GM18858 (cell line): ENCODE measurements around the gene FMN1.
"Not testable (repeated sequence)": the region's sequence is repeated elsewhere in the genome, so short reads cannot be mapped to it uniquely, and the experiment has no call there.

ENCODE experiments used
- ATAC-seq: cut with Tn5 transposase; IDR thresholded peaks from one replicate; pipeline ENCODE4 v1.9.1; 2021; ENCODE audit not compliant: unreplicated experiment

The FMN1 gene

DNA sequence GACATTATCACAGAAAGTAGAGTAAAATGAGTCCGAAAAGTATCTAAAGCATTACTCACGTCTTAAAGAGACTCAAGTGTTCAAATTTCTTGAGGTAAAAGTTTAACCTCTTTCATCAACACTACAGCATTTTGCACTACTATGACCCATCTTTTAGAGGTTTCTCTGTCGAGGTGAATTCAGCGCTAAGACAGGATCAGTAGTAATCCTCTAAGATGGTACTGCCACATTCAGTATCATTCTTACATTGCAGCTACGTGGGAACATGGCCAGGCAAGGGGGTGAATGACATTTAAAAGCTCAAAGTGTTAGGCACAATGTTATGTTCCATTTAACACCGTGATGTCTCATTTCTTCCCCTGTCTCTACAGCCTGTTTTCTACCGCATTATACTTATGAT, 210.8 kb downstream of the FMN1 start:
- no peak for ATAC-seq

DNA sequence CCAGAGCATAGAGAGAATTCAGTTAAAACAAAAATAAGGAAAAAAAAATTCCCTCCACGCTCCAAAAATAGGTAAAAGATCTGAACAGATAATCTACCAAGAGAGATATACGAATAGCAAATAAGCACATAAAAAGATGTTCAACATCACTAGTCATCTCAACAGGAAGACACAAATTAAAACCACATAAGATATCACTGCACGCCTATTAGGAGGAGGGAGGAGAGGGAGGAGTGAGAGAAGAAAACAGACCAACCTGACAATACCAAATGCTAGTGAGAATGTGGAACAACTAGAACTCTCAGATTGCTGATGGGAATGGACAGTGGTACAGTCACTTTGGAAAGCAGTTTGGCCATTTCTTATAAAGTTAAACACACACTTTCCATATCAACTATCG, 212.5 kb downstream of the FMN1 start:
- no peak for ATAC-seq

DNA sequence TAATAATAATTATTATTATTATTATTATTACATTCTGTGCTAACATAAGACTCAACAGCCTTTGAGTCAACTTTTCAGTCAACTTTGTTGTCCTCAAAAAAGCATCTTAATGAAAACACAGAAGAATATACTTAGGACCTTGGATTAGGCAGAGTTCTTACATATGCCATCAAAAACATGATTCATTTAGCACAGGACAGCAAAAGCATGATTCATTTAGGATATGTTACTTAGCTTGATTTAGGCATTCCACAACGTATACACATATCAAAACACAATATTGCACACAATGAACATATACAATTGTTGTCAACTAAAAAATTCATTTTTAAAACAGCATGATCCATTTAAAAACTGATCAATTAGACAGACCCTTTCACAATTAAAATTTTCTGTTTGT, 213.0 kb downstream of the FMN1 start:
- no peak for ATAC-seq

DNA sequence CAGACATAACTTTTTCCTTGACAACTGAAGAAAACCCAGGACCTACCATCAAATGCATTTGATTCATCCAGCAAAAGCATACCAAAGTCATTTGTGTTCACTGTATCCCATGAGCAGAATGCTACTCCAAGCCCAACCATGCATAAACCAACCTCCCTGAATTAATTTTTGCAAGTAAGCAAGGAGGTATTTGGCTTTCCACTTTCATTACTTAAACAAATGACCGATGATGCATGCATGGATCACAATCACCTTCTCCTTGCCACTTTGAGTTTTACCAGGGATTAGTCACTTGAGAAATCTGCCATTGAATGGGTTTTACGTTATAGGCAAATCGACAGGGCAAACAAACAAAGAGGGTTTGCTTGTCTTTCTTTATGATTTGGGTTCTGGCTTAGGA, 214.8 kb downstream of the FMN1 start:
- no peak for ATAC-seq

DNA sequence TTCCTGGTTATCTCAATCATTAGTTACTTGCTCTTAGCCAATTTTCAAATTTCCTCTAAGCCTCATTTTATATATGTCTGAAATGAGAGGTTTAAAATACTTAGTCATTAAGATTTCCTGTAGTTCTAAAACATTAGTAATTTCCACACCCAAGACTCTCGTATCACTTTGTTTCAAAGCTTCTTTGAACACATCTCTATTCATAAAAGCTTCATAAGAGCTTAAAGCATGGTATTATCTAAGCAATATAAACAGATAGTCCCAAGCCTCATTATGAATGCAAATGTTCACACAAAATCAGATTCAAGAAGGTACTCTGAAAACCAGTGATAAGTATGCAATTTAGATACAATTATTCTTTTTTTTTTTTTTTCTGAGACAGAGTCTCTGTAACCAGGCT, 217.0 kb downstream of the FMN1 start:
- ATAC-seq: no peak

DNA sequence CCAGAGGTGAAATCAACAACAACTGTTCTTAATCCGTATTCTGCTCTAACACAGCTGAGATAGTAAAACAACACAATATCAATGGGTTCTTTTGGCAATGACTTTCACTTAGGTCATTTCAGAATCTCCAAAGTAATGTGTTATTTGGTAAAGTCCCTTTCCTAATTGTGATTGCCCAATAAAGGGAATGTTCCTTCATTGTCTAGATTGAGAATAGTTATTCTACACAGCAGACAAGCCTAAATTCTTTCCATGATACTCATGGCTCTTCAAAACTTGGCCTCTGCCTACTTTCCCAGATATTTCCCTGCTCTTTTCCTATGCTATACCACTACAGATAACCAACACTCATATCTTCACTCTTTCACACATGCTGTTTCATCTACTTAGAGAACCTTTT, 219.8 kb downstream of the FMN1 start:
- ATAC-seq: no peak

DNA sequence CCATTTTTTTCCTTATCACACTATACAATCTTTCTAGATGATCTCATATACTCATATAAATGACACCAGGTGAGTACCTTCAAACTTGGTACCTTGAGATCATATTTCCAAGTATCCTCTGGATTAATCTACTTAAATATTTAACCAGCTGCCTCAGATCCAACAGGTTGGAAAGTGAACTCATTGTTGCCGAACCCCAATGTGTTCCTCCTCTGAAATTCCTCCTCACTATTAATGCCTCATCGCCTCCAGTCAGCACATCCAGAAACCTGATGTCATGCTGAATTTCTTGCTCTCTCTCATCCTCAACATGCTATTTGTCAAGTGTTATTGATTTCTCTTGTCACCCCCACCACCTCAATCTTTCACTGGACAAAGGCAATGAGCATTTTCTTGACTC, 221.8 kb downstream of the FMN1 start:
- no peak for ATAC-seq

DNA sequence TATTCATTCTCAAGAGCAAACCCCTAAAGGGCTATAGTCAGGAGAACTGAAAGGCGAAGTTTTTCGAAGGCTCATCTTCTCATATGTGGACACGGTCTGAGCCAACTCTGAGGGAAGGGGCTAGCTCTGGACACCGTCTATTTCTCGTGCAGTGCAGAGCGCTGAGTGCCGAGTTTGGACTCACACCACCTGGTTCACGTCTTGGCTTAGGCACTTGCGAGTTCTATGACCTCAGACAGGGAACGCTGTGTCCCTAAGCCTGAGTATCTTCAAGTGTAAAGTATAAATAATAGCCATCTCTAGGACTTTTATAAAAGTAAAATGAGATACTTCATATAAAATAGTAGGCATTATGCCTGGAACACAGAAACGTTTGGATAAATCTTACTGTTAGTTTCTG, 223.7 kb downstream of the FMN1 start:
- ATAC-seq: no peak

DNA sequence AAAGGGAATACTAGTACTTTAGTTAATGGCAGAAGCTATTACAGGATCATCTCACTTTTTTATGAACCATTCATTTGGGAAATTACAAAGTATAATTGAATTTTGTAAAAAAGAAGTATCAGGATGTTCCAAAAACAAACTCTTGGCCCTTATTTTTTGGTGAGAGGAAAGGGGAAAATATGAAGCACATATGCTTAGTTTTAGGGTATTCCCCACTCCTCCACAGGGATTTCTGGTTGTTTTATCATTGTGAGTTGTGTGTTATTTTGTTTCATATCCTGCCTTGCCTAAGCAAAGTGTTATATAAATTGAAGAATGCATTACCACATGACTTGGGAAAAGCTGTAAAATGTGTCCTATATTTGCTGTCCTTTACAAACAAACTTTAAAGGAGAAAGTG, 227.0 kb downstream of the FMN1 start:
- ATAC-seq: no peak

DNA sequence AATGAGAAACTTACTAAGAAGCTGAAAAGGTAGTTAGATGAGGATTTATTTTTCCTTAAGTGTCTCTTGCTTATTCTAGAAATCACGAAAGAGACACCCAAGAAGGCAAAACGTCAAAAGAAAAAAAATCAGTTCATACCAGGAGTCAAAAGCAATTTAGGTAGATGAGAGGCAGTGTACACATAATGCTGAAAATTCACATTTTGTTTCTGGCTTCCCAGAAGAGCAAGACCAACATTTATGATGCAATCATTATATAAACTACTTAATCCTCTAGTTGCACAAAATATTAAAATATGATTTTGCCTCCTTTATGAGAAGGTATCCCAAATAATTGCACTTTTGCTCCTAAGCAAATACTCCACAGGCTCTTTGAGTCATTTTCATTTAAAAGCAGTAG, 228.0 kb downstream of the FMN1 start:
- no peak for ATAC-seq

DNA sequence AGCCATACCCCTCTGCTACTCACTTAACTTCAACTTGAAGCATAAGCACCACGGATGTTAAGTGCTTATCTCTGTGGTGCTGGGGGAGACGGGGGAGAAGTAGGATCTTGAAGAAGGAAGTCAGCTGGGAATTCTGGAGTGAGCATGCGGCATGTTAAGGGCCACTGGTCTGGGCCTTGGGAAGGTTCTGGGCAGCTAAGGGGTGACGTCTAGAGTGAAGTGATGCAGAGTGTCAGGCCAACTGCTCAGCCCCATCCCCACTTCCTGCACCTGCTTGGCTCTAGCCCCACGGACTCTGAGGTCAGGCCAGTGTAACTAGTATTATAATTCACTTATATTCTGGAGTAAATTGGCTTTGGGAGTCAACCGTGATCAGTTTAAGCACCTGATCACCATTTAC, 228.6 kb downstream of the FMN1 start:
- no peak for ATAC-seq

DNA sequence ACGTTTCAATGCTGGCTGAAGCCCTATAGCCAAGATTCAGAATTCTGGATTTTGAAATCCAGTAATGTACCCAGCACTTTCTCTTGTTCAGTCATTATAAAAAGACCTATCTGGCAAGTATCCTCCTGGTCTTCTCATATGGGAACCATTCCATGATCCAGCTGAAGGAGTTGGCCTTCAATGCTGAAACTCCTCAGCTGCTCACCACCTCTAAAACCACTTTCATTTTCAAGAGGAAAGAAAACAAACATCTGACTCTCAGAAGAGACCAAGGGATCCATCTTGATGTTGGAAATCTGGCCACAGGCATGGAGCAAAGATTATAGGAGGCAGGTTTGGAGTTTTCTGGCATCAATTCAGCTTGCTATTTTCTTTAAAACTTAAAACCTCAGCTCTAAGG, 235.4 kb downstream of the FMN1 start:
- ATAC-seq: no peak

DNA sequence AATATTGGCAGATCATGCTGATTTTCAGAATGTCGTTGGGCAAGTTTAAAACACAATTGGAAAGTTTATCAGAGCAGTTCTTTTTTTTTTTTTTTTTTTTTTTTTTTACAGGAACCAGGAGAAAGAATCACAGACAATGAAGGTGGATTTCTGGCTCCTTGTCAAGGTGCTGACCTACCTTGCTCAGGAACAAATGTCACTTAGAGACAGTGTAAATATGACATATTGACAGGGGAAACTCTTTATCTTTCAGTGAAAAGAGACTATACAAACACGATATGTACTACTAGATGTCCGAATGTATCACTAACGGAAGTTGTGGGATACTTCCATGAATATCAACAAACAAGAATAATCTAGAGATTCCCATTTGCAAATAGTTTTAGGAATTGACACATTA, 237.3 kb downstream of the FMN1 start:
- no peak for ATAC-seq

DNA sequence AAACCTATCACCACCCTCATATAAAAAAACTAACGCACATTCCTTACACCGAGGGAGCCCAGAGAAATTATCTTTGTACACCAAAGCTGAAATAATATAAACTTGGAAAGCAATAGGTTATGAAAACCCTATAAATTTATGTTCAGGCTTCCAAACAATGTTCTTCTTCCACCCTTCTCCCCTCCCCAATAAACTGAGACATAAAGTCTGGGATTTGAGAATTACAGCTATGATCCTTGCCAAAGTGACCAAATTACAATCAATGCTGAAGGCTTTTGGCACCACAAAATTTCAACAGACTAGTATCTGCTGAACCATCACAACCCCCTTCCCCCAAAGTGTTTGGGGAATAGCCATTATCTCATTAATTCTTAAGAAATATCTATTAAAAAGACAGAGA, 237.8 kb downstream of the FMN1 start:
- ATAC-seq: no peak

DNA sequence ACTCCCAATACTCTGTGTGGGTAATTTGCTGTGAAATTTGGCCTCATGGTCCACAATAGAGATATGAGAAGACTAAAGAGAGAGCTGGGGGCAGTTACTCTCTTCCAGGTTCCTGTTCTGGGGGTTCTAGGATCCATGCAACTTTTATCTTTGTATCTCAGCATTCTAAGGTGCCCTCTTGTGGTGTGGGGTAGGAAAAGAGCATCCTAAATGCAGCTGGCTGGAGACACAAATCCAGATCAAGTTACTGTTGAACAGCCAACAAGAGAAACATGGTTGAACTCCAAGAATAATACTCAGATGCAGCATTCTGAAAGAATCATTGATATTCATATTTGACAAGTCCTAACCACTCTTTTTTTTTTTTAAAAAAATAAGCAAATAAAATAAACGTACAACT, 238.5 kb downstream of the FMN1 start:
- no peak for ATAC-seq

DNA sequence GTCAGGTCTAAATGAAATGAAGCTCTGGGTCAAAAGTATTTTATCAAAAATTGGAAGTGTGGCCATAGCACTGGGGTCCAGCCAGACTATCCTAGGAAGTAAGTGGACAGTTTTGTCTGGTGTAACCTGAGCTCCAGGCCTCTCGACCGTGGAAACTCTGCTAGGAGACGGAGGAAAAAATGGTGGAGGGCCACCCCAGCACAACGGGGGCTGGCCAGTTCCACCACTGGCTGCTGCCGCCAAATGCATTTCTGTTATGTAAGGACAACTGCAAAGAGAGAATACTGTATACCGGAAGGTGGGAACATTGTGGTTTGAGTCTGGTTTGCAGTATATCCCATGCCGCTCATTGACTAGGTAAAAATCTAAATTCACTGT, 241.0 kb downstream of the FMN1 start:
- ATAC-seq: no peak

DNA sequence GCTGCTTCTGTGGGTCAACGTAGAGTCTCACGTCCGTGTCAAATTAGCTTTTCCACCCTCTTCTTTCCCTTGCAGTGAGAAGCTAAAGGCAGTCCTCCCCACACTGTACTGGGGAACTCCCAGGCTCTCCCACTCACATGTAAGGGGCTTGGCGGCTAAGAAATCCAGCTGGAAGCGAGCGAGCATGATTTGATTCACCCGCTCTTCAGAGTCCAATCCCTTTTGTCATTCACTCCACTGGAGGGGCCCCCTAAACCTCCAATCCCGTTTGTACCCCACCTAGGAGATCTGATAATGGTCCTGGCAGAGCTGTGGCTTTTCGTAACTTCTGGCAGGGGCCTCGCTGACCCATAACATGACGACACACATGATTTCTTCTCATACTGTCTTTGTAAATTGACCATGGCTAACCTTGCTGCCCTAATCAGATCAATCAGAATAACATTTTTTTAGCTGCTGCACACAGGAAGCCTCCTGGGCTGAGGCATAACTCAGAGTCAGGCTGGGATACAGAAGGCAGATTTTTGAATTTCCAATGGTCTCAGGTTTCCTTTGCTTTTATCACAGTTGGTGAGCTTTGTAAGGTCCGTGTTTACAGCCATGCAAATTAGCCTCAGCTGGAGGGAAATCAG, 241.5 kb downstream of the FMN1 start:
- no peak for ATAC-seq

DNA sequence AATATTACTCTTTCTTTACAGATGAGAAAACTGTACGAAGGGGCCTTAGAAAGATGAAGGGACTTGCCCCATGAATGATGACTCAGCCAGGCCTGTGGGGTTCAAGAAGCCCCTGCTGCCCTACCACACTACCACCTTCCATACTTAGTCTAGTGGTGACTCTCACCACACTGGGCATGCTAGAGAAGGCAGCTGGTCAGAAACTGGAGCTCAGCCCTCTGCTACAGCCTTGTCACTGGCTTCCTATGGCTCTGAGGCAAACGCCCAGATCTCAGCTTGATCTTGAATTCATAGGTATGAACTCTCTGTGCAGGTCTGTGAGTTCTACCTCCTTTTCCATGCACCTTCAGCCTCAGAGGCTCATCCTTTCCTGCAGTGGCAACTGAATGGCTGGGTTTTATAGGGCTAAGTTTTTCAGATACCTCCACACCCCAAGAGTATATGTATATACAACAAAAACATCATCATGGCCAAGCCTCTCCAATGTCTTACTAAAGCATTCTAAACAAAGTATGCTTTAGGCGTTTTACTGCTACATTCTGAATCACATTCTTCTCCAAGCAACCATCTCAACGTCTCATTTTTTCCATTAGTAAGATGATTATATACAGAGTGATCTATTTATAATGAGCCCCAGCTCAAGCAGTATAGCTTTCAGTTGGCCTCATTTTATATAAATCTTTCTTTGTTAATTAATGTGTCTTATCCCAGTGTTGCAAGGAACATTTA, 242.6 kb downstream of the FMN1 start:
- no peak for ATAC-seq

DNA sequence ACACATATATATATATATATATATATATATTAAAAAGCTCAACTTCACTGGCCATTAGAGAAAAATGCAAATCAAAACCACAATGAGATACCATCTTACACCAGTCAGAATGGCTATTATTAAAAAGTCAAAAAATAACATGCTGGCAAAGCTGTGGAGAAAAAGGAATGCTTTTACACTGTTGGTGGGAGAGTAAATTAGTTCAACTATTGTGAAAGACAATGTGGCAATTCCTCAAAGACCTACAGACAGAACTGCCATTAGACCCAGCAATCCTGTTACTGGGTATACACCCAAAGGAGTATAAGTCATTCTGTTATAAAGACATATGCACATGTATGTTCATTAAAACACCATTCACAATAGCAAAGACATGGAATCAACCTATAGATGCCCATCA, 244.5 kb downstream of the FMN1 start:
- not testable (repeated sequence) for ATAC-seq

DNA sequence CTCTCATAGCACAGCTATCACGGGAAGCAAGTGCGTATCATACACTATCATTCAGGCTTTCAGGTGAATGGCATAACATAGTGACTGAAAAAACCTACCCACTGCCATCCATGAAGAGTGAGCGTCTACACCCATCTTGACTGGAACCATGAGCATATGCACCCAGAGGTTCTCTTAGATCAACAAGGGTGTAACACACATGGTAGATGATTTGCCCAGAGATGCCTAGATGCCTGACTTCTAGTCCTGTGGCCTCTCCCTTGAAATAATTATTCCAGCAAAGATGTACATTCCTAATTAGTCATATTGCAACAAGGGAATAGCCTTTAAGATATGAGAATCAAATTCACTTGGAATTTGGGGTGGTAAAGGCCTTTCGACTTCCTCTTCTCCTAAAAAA, 248.3 kb downstream of the FMN1 start:
- ATAC-seq: no peak

DNA sequence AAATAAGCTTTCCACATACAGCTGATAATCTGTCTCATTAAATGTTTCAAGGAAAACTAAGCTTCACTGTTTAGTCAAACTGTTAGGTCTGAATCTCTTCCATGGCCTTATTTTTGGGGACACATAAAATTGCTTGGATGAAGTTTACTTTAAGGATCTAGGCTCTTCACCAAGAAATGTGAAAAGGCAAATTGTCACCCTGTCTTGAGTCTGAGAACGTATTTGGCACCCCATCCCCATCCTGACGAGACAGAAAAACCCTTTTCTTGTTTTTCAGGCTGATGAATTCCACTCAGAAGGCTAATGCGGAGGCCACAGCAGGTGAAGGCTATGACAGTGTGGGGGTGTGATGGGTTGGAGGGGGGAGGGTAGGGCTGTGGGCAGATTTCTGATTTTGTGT, 250.1 kb downstream of the FMN1 start:
- ATAC-seq: no peak

DNA sequence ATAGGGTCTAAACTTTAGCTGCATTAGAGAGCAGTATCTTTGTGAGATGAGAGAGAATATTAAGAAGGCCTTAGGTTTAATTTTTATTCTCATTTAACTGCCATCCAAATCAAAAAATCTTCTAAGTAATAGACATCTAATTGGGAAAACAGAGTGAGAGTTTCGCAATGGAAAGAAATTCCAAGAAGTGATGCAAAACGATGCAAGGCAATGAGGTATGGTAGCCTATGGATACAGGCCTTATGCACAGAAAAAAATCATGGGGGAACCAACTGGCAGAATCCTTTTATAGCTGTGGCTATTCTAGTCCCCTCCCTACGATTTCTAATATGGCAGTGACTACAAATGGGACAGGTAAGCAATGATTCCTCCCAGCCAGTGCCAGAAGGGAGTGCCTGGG, 250.8 kb downstream of the FMN1 start:
- no peak for ATAC-seq

DNA sequence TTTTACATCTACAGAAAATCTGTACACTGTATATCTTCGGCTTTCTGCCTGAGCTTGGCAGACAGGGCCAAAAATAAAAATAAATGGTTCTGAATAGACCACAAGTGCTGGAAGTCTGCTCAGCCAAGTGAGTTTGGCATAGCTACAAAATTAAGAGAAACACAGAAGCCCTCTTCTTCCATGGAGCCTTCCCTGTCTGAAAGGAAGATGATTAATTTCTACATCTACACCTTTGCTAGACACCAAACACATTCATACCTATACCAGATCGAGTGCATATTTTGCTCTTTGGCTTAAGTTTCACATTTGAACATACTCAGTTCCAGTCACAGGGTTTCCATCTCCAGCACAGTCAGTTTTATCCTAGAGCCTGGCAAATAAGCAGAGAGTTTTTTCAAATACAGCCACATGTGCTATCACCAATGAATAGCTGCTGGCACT, 252.1 kb downstream of the FMN1 start:
- ATAC-seq: no peak
